ENCODE data around the gene TM6SF1.
A peak's percentile ranks its signal among the peaks of the same experiment; 100 is the strongest.
"Not testable (repeated sequence)": the region's sequence is repeated elsewhere in the genome, so short reads cannot be mapped to it uniquely, and the experiment has no call there.

Gene TM6SF1

GRCh38 chr15:83087576-83087975 lies 19.9 kb upstream of the TM6SF1 start:
- no peak for TF ChIP-seq CTCF (conservative IDR thresholded peaks at IDR 0.05; ENCODE audit: control insufficient read depth, insufficient read depth, low read depth, low read length)
- DNase-seq (ENCODE audit: low read depth) = no peak
- H3K4me3 ChIP-seq (ENCODE audit: control insufficient read depth, low read depth, low read length) = no peak overlapping the region

- no peak overlapping the region for H3K4me3 ChIP-seq (ENCODE audit: control insufficient read depth, low read depth, low read length)
- no peak for TF ChIP-seq CTCF (conservative IDR thresholded peaks at IDR 0.05; ENCODE audit: control insufficient read depth, insufficient read depth, low read depth, low read length)
- no peak for DNase-seq (ENCODE audit: low read depth)
Measured at GRCh38 chr15:83088876-83089275, 18.6 kb upstream of the TM6SF1 start.

- no peak for TF ChIP-seq CTCF (conservative IDR thresholded peaks at IDR 0.05; ENCODE audit: control insufficient read depth, insufficient read depth, low read depth, low read length)
- DNase-seq (ENCODE audit: low read depth) = no peak
- H3K4me3 ChIP-seq (ENCODE audit: control insufficient read depth, low read depth, low read length) = no peak overlapping the region
Measured at GRCh38 chr15:83090465-83090864, 17.0 kb upstream of the TM6SF1 start.

GRCh38 chr15:83091965-83092308 lies 15.5 kb upstream of the TM6SF1 start:
- H3K4me3 ChIP-seq (ENCODE audit: control insufficient read depth, low read depth, low read length); DNase-seq (ENCODE audit: low read depth): not testable (repeated sequence)

GRCh38 chr15:83092309-83092976 lies 15.0 kb upstream of the TM6SF1 start:
- no peak overlapping the region for H3K4me3 ChIP-seq (ENCODE audit: control insufficient read depth, low read depth, low read length)
- DNase-seq (ENCODE audit: low read depth) = peak; percentile 9
- no peak for TF ChIP-seq CTCF (conservative IDR thresholded peaks at IDR 0.05; ENCODE audit: control insufficient read depth, insufficient read depth, low read depth, low read length)

- H3K4me3 ChIP-seq (ENCODE audit: control insufficient read depth, low read depth, low read length) = no peak overlapping the region
- no peak for TF ChIP-seq CTCF (conservative IDR thresholded peaks at IDR 0.05; ENCODE audit: control insufficient read depth, insufficient read depth, low read depth, low read length)
- no peak for DNase-seq (ENCODE audit: low read depth)
Measured at GRCh38 chr15:83094583-83094982, 12.9 kb upstream of the TM6SF1 start.

GRCh38 chr15:83098079-83098478 lies 9.4 kb upstream of the TM6SF1 start:
- no peak overlapping the region for H3K4me3 ChIP-seq (ENCODE audit: control insufficient read depth, low read depth, low read length)
- TF ChIP-seq CTCF (conservative IDR thresholded peaks at IDR 0.05; ENCODE audit: control insufficient read depth, insufficient read depth, low read depth, low read length) = no peak
- DNase-seq (ENCODE audit: low read depth) = no peak

Data from fibroblast of mammary gland (primary cell).